ENCODE results near the gene PLEKHH1. TPM values are rescaled to one million over a fixed set of nuclear protein-coding genes. Genes with fewer than 3 reads are reported as not detected.
A peak's percentile ranks its signal among the peaks of the same experiment; 100 is the strongest.

Gene PLEKHH1
- total RNA-seq, 4 donors from 2014 or later: 0.75 to 3.4 (median 2.5) TPM

DNA sequence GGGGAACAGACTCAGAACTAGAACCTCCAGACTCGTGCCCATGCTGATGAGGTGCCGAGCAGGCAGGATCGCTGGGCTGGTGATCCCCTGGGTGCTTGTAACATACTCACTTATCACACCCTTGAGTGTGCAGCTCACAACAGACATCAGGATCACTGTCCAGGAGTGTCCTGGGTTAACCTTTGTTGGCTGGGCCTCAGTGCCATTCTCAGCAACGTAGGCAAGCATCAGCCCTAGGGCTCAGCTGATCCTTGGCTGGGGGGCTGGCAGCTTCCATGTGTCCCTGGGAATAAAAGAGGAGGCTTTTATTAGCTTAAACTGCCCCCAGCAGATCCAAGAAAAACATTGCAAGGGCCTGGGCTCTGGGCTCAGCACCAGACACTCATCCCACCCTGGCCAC is 46.2 kb upstream of the PLEKHH1 start:
- ATAC-seq: peak in 1 of 2 donors; percentile 32
- H3K27ac ChIP-seq: peak overlapping the region in 1 of 4 donors; percentile 60

DNA sequence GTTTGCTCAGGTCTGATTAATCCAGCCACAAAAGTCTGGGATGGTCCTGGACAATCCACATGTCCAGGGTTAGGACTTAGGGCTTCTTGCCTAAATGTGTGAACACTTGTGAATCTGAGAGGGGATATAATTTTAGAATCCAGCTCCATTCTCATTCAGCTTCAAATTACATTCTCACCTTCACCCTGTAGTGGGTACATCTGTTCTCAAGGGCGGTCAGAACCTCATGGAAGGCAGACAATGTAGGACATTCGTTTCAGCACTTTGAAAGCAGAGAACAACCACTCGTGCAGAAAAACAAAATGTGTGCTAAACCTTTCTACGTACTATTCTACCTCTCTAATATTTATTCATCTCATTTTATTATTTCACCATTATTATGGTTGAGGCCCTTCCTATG is 45.8 kb upstream of the PLEKHH1 start:
- no peak for TF ChIP-seq CTCF (IDR thresholded peaks at IDR 0.05 in 4 of 5, conservative IDR thresholded peaks at IDR 0.05 in 1 of 5)
- no peak for TF ChIP-seq POLR2A (IDR thresholded peaks at IDR 0.05)
- Histone ChIP-seq H3K9me3 (no peaks in the 10 kb centered on the region), H3K27me3 (no peaks in the 10 kb centered on the region), H3K4me3 (no peak overlapping the region), H3K4me1 (peaks cover 18 to 19% of the 10 kb centered on the region in 2 donors), H3K27ac (peak overlapping the region in 1 of 4 donors; percentile 60), H3K36me3 (no peaks in the 10 kb centered on the region)
- in situ Hi-C loops (cut with MboI; ENCODE audit: low sequenced_read_pairs in 4 of 4): no loop called here
- peak; percentile 42 to 75 for ATAC-seq
- intact Hi-C loops (cut with DNase I; ENCODE audit: low total_unique reads): loop anchor here (5.0 kb wide), 2 partner anchors 40 to 60 kb away; no protein-coding TSS in a partner anchor
- no peak for DNase-seq

More for the DNA sequence above, 46.2 kb upstream of the PLEKHH1 start:
- intact Hi-C loops (cut with DNase I; ENCODE audit: low total_unique reads): loop anchor here (5.0 kb wide), 2 partner anchors 40 to 60 kb away; no protein-coding TSS in a partner anchor
- no peaks in the 10 kb centered on the region for H3K9me3 ChIP-seq
- peaks cover 18 to 19% of the 10 kb centered on the region in 2 donors for H3K4me1 ChIP-seq
- H3K4me3 ChIP-seq: no peak overlapping the region
- TF ChIP-seq CTCF (IDR thresholded peaks at IDR 0.05 in 4 of 5, conservative IDR thresholded peaks at IDR 0.05 in 1 of 5) (no peak), POLR2A (IDR thresholded peaks at IDR 0.05) (no peak)
- DNase-seq: peak in 1 of 2 donors; percentile 23
- H3K36me3 ChIP-seq: no peaks in the 10 kb centered on the region
- H3K27me3 ChIP-seq: no peaks in the 10 kb centered on the region
- in situ Hi-C loops (cut with MboI; ENCODE audit: low sequenced_read_pairs in 4 of 4): no loop called here

GRCh38 chr14:67487937-67488893 is 44.9 kb upstream of the PLEKHH1 start, which contains the start of gene TMEM229B:
Gene TMEM229B, minus strand, starts transcription at chr14:67488721. Its CDS starts 14,798 bp downstream, at chr14:67473923.
- H3K27ac ChIP-seq: peak within 1 kb of the TSS; percentile 42 to 60 (median 54)
- ATAC-seq: no peak
- intact Hi-C loops (cut with DNase I; ENCODE audit: low total_unique reads) (loop anchor here (5.0 kb wide), 2 partner anchors 41 to 61 kb away; no protein-coding TSS in a partner anchor), in situ Hi-C loops (cut with MboI; ENCODE audit: low sequenced_read_pairs in 4 of 4) (no loop called here)
- no peaks in the 10 kb centered on the region for H3K36me3 ChIP-seq
- no peak for DNase-seq
- H3K4me3 ChIP-seq: peak within 1 kb of the TSS; percentile 2 to 47 (median 25)
- peaks cover 0 to 1% (median 0%) of the 10 kb centered on the region in 3 donors for H3K9me3 ChIP-seq
- H3K27me3 ChIP-seq: no peaks in the 10 kb centered on the region
- TF ChIP-seq CTCF (IDR thresholded peaks at IDR 0.05 in 4 of 5, conservative IDR thresholded peaks at IDR 0.05 in 1 of 5) (no peak), POLR2A (IDR thresholded peaks at IDR 0.05) (no peak)
- H3K4me1 ChIP-seq: peaks cover 18 to 19% of the 10 kb centered on the region in 2 donors

- no peaks in the 10 kb centered on the region for H3K36me3 ChIP-seq
- intact Hi-C loops (cut with DNase I; ENCODE audit: low total_unique reads) (no loop called here), in situ Hi-C loops (cut with MboI; ENCODE audit: low sequenced_read_pairs in 4 of 4) (no loop called here)
- H3K27me3 ChIP-seq: no peaks in the 10 kb centered on the region
- TF ChIP-seq POLR2A (IDR thresholded peaks at IDR 0.05): no peak
- TF ChIP-seq CTCF (IDR thresholded peaks at IDR 0.05 in 4 of 5, conservative IDR thresholded peaks at IDR 0.05 in 1 of 5): no peak
- peaks cover 12 to 14% of the 10 kb centered on the region in 2 donors for H3K4me1 ChIP-seq
- H3K9me3 ChIP-seq: peaks cover 0 to 4% (median 0%) of the 10 kb centered on the region in 3 donors
- DNase-seq (no peak), ATAC-seq (no peak)
- H3K4me3 ChIP-seq: no peak overlapping the region
- H3K27ac ChIP-seq: no peak overlapping the region
Measured at GRCh38 chr14:67490196-67490595, 42.9 kb upstream of the PLEKHH1 start.
